H1 (cell line): ENCODE data around the gene RNGTT.

ENCODE experiments used
- CTCF ChIP-seq, 3 experiments: IDR thresholded peaks; 1 replicate in 2 of 3; 2 replicates in 1 of 3; pipeline versions ENCODE4 v1.5.1 to v1.6.1; 2011; ENCODE audit warnings: low read length in 3 of 3, mild to moderate bottlenecking in 3 of 3, inconsistent platforms in 2 of 3, low read depth in 1 of 3, moderate library complexity in 1 of 3; ENCODE audit not compliant: insufficient read depth in 1 of 3; ENCODE audit errors: control extremely low read depth in 1 of 3
- POLR2A ChIP-seq, 2 experiments: IDR thresholded peaks; 1 replicate in 1 of 2; 2 replicates in 1 of 2; pipeline ENCODE4 v1.6.1; 2011; ENCODE audit warnings: low read depth in 2 of 2, low read length in 2 of 2, mild to moderate bottlenecking in 2 of 2; ENCODE audit errors: control extremely low read depth in 1 of 2
- SIN3A ChIP-seq, 2 experiments: IDR thresholded peaks in 1 of 2; conservative IDR thresholded peaks in 1 of 2; 2 replicates each; pipeline ENCODE4 v1.6.1; 2011 to 2012; ENCODE audit warnings: low read length in 2 of 2, improper control_type of control experiment in 1 of 2, low read depth in 1 of 2, mild to moderate bottlenecking in 1 of 2

GRCh38 chr6:88748141-88748540 lies 215.3 kb downstream of the RNGTT start:
- no peak for TF ChIP-seq SIN3A (conservative IDR thresholded peaks at IDR 0.05 in 1 of 2, IDR thresholded peaks at IDR 0.05 in 1 of 2; ENCODE audit: low read depth in 1 of 2, low read length in 2 of 2)
- TF ChIP-seq CTCF (IDR thresholded peaks at IDR 0.05; ENCODE audit: control extremely low read depth in 1 of 3, insufficient read depth in 1 of 3, low read depth in 1 of 3, low read length in 3 of 3) = no peak
- no peak for TF ChIP-seq POLR2A (IDR thresholded peaks at IDR 0.05; ENCODE audit: control extremely low read depth in 1 of 2, low read depth in 2 of 2, low read length in 2 of 2)
